Measurements from ENCODE around the gene GREB1L.

DNA sequence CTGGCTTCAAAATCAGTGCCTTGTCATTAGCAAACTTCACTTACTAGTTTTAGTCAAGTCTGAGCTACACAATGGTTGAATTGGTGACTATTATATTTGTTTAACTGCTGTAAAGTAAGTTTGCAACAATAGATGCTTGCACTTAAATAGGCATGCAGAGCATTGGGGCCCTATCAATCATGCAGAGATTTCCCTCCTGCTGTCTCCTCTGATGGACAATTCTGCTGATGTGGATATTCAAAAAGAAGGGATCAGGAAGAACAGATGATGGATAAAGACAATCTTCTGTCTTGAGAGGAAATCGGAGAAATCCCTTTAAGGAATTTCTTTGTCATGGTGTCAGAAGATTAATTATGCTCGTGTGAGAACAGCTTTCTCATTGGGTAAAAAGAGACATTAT is 89.0 kb downstream of the GREB1L start:
- TF ChIP-seq, protein P1, sequence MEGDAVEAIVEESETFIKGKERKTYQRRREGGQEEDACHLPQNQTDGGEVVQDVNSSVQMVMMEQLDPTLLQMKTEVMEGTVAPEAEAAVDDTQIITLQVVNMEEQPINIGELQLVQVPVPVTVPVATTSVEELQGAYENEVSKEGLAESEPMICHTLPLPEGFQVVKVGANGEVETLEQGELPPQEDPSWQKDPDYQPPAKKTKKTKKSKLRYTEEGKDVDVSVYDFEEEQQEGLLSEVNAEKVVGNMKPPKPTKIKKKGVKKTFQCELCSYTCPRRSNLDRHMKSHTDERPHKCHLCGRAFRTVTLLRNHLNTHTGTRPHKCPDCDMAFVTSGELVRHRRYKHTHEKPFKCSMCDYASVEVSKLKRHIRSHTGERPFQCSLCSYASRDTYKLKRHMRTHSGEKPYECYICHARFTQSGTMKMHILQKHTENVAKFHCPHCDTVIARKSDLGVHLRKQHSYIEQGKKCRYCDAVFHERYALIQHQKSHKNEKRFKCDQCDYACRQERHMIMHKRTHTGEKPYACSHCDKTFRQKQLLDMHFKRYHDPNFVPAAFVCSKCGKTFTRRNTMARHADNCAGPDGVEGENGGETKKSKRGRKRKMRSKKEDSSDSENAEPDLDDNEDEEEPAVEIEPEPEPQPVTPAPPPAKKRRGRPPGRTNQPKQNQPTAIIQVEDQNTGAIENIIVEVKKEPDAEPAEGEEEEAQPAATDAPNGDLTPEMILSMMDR (IDR thresholded peaks at IDR 0.05): no peak
- TF ChIP-seq POLR2A (IDR thresholded peaks at IDR 0.05): no peak
- TF ChIP-seq POLR2AphosphoS5 (IDR thresholded peaks at IDR 0.05): no peak
- TF ChIP-seq EP300 (IDR thresholded peaks at IDR 0.05): no peak
